Measurements from ENCODE around the gene GTF2H4. TPM values are rescaled to one million over a fixed set of nuclear protein-coding genes. Genes with fewer than 3 reads are reported as not detected.

Gene GTF2H4
- total RNA-seq, 1 donor from 2014 or later = 15.5 TPM

- FAIRE-seq = no peak
- no peak for DNase-seq (ENCODE audit: low spot score in 2 of 2)
Observed at GRCh38 chr6:30882204-30882758, 25.7 kb upstream of the GTF2H4 start.

DNA sequence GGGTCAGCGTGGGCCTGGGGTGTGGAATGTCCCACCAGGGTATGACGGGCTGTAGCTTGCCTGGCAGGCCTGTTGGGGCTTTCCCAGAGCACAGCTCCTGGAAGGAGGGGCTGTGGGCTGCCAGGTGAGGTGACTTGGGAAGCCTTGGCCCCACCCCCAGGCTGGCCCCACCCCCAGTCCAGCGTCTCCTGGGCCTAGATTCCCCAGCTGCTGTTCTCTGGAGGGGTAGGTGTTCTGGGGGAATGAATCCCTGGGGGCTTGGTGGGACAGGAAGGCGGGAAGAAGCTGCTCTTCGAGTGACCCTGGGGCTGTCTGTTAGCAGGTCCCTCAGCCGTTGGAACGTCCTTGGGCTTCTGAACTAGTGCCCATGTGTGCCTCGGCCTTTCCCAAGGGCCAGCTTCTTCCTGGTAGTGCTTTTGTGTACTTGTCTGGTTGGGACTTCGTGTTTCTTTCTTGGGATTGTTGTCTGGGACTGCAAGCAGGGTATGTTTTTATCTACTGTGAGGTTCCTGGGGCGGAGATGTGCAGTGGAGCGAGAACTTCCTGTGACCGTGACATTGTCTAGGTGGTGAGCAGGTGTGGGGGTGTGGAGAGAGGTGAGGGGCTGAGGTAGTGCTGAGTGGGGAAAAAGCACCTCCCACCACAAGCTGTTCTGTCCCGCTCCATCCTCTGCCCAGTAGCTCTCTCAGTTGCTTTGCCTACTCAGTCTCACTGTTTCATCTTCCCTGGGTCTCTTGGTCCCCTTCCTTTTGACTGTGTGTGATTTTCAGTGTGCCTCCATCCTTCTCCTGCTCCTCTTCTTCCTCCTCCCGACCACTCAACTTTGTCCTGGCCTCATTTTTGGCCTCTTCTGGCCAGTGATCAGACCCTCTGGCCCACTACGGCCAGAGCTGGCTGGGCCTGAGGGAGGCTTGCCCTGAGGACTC, 25.0 kb upstream of the GTF2H4 start:
- peak in 1 of 2 donors; percentile 30 for DNase-seq (ENCODE audit: low spot score in 2 of 2)
- FAIRE-seq = no peak

GRCh38 chr6:30883685-30884520, 24.1 kb upstream of the GTF2H4 start, which contains the start of gene DDR1:
Gene DDR1, plus strand, starts transcription at chr6:30884519. Its CDS starts 4,211 bp downstream, at chr6:30888730.
- FAIRE-seq = no peak
- peak; percentile 90 to 95 for DNase-seq (ENCODE audit: low spot score in 2 of 2)

DNA sequence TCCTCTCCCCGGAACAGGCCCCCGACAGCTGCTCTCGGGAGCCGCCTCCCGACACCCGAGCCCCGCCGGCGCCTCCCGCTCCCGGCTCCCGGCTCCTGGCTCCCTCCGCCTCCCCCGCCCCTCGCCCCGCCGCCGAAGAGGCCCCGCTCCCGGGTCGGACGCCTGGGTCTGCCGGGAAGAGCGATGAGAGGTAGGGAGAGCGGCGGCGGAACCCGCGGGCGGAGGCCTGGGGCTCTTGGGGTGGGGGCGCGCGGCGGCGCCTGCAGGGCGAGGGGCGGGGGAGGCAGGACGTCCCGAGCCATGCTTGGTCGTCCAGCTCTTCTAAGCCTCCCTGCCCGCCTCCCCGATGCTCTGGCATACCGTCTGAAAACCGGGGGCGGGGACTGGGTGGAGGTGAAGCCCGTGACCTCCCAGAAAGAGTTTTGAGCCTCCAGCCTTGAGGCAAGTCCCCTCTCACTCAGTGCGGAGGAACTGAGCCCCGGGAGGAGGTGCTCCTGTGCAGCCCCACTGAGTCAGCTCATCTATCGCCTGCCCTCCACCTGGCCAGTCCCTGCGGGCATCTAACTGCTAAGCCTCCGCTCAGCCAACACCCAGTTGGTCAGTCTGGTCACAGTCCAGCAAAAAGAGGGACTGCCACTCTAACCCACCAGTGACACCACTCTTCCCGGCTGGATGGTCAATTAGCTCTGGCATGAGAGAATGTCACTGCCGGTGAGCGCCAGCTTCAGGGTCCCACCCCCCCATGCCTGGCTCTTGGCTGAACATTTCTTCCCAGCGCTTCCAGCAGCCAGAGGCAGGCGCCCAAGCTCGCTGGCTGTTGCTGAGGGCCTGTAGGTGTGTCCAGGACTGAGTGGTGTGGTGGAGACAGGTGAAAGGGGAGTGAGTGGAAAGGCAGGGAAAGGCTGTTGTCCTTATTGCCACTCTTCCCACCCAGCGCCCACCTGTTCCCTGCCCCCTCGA, 23.2 kb upstream of the GTF2H4 start:
- peak in 1 of 2 donors; percentile 62 for DNase-seq (ENCODE audit: low spot score in 2 of 2)
- FAIRE-seq = no peak

DNA sequence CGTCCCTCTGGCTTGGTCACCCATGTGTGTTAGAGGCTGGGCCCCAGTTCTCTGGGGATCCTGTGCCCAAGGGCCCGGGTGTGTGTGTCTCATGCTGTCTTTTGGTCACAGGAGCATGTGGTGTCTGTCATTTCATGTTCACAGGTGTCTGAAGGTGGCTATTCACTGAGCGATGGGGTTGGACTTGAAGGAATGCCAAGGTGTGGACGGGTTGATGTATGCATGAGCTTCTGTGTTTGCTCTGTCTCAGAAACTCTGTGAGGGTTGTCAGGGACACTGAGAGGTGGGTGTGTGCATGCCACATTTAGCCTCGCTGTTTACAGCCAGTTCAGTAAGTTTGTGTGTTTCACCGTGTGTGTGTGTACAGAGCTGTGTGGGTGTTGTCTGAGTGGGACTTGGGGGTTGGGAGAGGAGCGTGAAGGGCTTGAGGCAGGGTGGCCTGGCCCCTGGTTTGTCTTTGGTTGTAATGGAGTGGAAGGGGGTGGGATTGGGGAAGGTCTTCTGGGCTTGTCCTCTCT, 22.5 kb upstream of the GTF2H4 start:
- no peak for FAIRE-seq
- peak in 1 of 2 donors; percentile 51 for DNase-seq (ENCODE audit: low spot score in 2 of 2)

DNA sequence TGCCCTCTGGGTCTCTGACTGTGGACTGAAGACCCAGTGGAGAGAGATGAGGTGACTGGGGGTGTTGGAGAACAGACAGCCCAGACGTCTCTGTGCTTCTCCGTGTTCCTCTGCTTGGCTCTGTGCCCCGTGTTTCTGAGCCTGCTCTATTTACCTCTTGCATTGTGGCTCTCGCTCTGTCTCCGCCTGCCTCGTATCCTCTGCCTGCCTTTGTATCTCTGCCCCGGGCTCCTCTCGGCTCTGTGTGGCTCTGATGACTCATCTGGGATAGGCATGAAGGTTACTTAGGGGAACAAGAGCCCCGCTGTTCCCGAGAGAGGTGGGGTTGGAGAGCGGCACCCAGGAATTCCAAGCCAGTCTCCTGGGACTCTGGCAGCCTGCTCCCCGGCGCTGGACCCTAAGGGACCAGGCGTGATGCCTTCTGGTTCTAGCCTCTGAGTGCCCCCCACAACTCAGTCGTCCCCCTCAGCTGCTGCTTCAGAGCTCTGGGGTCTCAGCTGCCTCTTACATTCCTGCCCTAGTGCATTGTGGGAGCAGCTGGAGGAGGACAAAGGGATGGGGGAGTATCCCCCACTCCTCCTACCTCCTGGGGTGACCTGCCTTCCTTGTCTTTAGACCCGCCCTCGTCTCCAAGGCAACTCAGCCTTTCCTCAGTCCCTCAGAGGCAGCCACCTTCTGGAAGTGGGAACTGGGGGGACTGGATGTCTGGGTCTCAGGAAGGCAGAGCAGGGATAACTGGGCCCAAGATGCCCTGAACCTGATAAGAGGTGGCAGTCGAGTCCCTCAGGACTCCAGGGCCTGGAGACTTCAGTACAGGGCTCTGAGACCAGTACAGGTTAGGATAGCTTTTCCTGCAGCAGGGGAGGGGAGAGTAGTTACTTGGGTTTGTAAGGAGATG, 21.8 kb upstream of the GTF2H4 start:
- DNase-seq (ENCODE audit: low spot score in 2 of 2) = peak in 1 of 2 donors; percentile 81
- no peak for FAIRE-seq

DNA sequence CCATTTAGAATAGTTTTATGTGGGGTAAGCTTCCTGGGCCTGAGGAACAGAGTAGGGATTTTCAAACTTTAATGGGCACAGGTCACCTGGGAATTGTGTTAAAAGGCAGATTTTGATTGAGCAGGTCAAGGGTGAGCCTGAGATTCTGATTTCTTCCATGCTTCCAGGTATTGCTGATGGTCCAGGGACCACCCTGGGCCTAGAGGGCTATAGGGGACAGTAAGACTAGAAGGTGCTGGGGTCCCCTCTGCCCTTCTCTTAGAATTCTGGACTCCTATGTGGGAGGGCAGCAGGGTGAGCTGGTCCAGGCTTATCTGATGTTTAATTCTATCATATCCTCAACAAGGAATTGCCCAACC, 21.1 kb upstream of the GTF2H4 start:
- no peak for FAIRE-seq

GRCh38 chr6:30887901-30888815, 19.8 kb upstream of the GTF2H4 start:
- FAIRE-seq = no peak
- peak in 1 of 2 donors; percentile 63 for DNase-seq (ENCODE audit: low spot score in 2 of 2)

More for the DNA sequence above, 21.1 kb upstream of the GTF2H4 start:
- DNase-seq (ENCODE audit: low spot score in 2 of 2) = no peak

- no peak for FAIRE-seq
Observed at GRCh38 chr6:30888816-30889495, 19.1 kb upstream of the GTF2H4 start.

DNA sequence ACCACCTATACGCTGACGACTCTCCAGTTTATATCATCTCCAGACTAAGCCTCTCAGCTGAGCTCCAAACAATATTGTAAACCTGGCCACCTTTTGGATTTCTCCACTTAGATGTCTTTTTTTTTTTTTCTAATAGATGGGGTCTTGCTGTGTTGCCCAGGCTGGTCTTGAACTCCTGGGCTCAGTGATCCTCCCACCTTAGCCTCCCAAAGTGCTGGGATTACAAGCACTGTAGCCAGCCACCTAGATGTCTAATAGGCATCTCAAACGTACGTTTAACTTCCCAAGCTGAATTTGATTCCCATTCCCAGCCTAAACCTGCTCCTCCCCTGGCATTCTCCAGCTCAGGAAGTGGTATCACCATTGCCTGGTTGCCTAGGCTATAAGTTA, 18.5 kb upstream of the GTF2H4 start:
- FAIRE-seq (no peak), DNase-seq (ENCODE audit: low spot score in 2 of 2) (no peak)

More at GRCh38 chr6:30888816-30889495, 19.1 kb upstream of the GTF2H4 start:
- no peak for DNase-seq (ENCODE audit: low spot score in 2 of 2)

DNA sequence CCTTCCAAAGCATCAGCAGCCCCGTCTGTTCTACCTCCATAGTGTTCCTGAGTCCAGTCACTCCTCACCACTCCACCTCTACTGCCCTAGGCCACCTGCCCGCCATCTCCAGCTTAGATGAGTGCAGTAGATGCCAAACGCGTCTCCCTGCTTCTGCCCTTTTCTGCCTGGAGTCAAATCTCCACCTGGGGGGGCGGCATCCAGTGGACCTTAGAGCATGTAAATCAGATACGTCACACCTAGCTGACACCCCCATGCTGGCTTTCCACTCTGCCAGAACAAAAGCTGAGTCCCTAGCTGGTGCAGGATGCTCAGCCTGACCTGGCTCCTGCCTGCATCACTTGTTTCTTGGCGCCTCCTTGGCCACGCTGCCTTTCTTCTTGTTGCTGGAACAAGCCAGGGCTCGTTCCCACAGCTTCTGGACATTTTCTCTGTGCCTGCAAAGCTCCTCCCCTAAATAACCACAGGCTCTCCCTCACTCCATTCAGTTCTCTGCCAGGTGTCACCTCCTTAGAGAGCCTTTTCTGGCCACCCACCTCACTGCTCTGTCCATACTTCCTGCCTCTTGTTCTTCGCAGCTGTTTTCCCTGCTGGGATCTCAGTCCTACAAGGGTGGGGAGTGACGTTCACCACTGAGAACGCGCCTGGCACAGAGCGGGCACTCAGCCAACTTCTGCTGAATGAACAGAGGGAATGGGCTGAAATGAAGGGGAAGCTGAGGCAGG, 17.9 kb upstream of the GTF2H4 start:
- no peak for FAIRE-seq

DNA sequence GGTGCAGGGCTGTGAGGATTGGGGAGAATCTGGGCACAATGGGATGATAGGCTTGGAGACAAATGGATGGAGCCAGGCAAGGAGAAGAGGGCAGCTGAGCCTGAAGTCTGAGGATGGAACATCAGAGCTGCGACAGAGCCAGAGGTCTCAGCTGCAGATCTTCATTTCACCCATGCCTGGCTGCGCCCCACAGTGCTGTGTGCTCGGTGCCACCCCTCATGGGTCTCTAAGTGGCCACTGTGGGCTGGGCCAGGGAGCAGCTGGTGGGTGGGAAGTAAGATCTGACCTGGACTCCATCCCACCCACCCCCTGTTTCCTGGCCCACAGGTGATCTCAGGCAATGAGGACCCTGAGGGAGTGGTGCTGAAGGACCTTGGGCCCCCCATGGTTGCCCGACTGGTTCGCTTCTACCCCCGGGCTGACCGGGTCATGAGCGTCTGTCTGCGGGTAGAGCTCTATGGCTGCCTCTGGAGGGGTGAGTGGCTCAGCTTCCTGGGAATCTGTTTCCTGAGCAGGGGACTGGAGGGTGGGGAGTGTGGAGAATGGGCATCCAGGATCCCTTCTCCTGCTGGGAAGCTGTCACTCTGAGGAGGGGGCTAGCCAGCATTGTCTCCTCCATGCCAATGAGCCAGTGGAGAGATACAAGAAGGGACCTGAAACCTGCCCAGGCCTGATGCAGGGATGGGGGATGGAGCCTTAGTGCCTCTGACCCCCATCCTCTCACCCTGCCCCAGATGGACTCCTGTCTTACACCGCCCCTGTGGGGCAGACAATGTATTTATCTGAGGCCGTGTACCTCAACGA, 17.2 kb upstream of the GTF2H4 start:
- FAIRE-seq (no peak), DNase-seq (ENCODE audit: low spot score in 2 of 2) (no peak)

More for the DNA sequence above, 17.9 kb upstream of the GTF2H4 start:
- peak; percentile 72 to 73 for DNase-seq (ENCODE audit: low spot score in 2 of 2)

DNA sequence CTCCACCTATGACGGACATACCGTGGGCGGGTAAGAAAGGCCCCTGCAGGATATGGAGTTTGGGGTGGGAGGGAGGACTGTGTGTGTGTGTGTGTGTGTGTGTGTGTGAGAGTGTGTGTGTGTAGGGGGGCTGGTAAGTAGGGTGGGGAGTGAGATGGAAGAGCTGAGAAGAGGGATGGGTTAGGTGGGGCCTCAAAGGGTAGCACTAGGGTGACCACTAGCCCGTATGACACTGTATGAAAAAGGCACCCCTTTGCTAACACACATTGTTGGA, 16.6 kb upstream of the GTF2H4 start:
- DNase-seq (ENCODE audit: low spot score in 2 of 2) = no peak

DNA sequence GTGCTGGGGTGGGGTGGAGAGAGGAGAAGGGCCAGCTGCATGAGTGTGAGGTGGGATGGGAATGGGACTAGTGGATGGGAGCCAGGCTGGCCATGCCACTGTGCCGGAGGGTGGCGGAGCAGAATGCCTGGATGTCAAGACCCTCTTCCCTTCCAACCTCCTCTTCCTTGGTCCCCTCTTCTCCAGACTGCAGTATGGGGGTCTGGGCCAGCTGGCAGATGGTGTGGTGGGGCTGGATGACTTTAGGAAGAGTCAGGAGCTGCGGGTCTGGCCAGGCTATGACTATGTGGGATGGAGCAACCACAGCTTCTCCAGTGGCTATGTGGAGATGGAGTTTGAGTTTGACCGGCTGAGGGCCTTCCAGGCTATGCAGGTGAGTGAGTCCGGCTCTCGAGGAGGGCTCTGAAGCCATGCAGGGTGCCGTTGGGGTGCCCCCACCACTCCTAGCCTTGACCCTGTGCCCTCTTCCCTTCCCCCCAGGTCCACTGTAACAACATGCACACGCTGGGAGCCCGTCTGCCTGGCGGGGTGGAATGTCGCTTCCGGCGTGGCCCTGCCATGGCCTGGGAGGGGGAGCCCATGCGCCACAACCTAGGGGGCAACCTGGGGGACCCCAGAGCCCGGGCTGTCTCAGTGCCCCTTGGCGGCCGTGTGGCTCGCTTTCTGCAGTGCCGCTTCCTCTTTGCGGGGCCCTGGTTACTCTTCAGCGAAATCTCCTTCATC, 16.0 kb upstream of the GTF2H4 start:
- FAIRE-seq (no peak), DNase-seq (ENCODE audit: low spot score in 2 of 2) (no peak)

More for the DNA sequence above, 16.6 kb upstream of the GTF2H4 start:
- no peak for FAIRE-seq
